CD1c-positive myeloid dendritic cell (primary cell): Measurements from ENCODE around the gene COG5.
A peak's percentile ranks its signal among the peaks of the same experiment; 100 is the strongest.

Experiments
- DNase-seq: peaks from one replicate; pipeline ENCODE4 v3.0.0-alpha.2; 2016; ENCODE audit errors: extremely low spot score

The COG5 gene

GRCh38 chr7:107463139-107464078 lies 100.3 kb downstream of the COG5 start:
- peak; percentile 39 for DNase-seq

GRCh38 chr7:107461938-107462533 lies 101.7 kb downstream of the COG5 start:
- DNase-seq = no peak

DNA sequence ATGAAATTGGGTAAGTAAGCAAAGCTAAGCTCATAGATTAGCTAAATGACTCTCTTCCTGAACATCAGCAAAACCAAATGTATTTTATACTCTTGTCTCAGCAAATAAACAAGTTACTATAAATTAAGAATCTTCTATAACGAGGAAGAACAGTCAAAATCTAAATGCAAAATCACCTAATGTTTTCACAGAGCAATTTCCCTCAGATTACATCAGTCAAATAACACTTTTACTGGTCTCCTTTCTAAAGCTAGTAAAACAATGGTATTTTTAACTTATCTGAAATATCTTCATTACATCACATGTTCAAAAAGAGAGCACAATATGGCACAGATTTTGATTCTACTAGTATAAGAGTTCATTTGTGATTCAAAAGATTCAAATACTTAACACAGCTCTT lies 110.3 kb downstream of the COG5 start:
- DNase-seq = no peak

DNA sequence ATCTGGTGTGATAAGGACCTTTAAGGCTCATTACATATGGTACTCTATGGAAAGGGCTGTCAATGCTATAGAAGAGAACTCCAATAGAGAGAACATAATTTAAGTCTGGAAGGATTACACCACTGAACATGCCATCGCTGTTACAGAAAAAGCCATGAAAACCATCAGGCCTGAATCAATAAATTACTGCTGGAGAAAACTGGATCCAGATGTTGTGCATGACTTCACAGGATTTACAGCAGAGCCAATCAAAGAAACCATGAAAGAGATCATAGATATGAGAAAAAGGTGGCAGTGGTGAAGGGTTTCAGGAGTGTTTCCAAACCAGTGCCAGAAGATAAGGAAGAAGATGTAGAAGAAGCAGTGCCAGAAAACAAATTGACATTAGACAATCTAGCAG lies 112.8 kb downstream of the COG5 start:
- DNase-seq = no peak

DNA sequence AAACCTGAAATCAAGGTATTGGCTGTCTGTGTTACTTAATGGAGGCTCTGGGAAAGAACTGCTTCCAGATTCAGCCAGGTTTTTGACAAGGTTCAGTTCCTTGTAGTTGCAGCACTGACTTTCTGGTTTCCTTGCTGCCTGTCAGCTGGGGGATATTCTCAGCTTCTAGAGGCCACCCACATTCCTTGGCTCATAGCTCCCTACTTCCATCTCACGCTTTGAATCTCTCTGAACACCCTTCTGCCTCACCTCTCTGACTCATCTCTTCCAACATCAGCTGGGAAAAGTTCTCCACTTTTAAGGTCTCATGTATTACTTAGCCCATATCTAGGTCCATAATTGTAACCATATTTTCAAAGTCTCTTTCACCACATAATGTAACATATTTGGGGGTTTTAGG lies 116.7 kb downstream of the COG5 start:
- no peak for DNase-seq

GRCh38 chr7:107446531-107446930 lies 117.2 kb downstream of the COG5 start:
- no peak for DNase-seq

GRCh38 chr7:107442678-107443077 lies 121.0 kb downstream of the COG5 start:
- DNase-seq = no peak

DNA sequence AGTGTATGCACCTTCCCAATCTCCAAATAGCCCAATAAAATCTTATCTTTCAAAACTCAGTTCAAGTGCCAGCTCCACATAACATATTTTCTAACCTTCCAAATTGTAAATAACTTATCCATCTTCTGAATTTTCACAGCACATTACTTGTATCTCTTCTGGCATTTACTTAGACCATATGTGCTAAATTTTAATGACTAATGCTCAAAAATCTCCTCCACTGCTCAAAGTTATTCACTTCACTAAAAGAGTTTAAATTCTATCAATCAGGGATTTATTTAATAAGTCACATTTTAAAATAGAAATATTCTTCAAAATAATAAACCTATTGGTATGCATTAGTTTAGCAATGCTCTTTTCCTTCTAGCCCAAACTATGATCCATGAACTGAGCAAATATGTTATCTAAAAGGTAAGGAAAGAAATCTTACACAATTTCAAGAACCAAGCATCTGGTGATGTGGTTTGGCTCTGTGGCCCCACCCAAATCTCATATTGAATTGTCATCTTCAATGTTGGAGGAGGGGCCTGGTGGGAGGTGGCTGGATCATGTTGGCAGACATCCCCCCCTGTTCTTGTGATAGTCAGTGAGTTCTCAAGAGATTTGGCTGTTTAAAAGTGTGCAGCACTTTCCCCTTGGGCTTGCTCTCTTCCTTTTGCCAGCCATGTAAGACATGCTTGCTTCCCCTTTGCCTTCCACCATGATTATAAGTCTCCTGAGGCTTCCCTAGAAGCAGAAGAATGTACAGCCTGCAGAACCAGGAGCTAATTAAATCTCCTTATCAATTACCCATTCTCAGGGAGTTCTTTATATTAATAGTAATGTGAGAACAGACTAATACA lies 121.9 kb downstream of the COG5 start:
- DNase-seq = no peak

- no peak for DNase-seq
Observed at GRCh38 chr7:107439025-107439424, 124.7 kb downstream of the COG5 start.

- DNase-seq = no peak
Observed at GRCh38 chr7:107435749-107436148, 128.0 kb downstream of the COG5 start.

- no peak for DNase-seq
Observed at GRCh38 chr7:107432261-107432660, 131.5 kb downstream of the COG5 start.

- DNase-seq = no peak
Observed at GRCh38 chr7:107430057-107430456, 133.7 kb downstream of the COG5 start.

DNA sequence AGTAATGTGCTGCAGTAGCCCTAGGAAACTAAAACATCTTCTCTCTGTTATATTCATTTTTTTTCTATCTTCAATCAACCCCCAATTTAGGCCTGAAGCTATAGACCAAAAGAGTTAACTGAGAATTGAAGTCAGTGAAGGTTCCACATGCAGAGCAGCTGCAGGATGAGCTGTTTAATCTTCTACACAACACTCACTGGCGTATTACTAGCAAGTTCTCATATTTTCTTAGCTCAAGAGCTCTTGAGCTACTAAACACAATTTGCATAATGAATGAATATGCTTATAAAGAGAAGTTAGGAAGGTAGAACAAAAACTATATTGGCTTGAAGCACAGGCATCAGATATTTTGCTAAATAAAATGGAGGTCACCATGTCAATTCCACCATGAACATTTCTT lies 135.1 kb downstream of the COG5 start:
- DNase-seq = no peak

DNA sequence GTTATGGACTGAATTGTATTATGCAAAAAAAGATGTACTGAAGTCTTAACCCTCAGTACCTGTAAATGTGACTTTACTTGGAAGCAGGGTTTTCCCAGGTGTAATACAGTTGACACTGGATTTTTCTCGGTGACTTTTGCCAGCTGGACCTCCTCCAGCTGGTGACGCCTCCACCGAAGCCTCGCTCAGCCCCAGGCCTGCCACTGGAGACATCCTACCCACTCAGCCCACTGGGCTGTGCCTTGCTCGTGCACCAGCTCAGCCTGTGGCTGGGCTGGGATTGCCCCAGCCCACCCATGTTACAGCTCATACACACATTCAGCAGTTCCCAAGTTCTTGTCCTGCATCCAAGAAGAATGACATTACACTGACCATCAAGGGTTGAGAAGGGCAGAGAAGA lies 136.3 kb downstream of the COG5 start:
- no peak for DNase-seq

DNA sequence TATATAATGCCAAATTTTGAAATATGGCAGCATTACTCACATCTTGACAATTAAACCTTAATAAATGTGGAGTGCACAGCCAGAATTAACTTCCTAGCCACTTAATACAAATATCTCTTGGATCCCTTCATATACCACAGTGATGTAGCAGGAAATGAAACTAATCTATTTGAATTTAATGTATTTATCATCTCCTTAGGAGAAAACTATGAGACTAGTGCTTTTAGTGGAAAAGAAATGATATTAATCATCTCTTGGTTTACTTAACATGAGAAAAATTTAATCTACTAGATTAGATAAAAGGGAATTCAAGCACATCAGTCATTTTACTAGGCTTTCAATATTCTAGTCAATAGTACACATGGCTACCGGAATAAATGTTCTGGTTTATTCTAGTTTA lies 149.5 kb downstream of the COG5 start:
- DNase-seq = no peak

GRCh38 chr7:107408349-107408748 lies 155.4 kb downstream of the COG5 start:
- DNase-seq = no peak

DNA sequence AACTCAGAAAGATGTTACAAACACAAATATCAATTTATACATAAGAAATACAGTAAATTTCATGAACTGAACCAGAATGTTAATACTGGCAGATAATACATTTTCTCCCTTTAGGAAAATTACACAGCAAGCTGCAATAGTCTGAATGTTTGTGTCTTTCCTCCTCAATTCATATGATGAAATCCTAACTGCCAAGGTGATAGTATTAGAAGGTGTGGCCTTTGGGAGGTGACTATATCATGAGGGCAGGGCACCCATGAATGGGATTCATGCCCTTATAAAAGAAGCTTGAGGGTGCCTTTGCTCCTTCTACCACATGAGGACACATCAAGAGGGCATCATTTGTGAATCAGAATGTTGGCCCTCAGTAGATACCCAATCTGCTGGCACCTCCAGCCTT lies 158.2 kb downstream of the COG5 start:
- no peak for DNase-seq

DNA sequence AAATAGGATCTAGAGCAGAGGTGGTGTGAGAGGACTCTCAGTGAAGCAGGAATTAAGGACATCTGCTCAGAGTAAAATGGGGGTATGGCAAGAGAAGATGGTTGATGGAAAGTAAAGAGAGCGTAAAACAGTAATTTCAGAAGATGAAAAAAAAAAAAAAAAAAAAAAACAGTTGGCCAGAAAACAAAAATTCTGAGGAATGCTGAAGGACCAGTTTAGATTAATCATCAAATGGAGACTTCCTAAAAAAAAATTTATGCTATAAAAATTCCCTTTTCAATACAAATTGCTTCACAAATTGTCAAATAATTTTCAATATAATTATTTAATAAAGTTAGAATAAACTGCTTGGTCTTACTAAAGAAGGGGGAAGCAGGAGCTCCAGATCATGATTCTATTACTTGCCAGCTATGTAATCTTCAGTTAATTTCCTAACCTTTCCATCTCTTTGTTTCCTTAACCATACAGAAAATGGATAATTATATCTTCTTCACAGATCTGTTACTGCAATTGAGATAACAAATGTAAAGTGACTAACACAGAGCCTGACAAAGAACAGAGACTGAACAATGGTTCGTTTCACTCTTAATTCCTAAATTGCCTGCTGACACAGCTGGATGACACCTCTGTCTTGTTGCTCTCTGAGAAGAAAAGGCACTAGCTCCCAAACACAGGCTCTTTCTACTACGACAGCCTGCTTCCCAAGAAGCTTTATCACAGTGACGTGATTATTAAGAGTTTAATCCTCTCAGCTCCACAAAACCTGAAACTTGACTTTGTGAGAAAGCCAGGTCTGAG lies 158.8 kb downstream of the COG5 start:
- DNase-seq = no peak

GRCh38 chr7:107398161-107398560 lies 165.6 kb downstream of the COG5 start:
- DNase-seq = no peak

- no peak for DNase-seq
Observed at GRCh38 chr7:107396990-107397389, 166.7 kb downstream of the COG5 start.

- DNase-seq = no peak
Observed at GRCh38 chr7:107396081-107396480, 167.6 kb downstream of the COG5 start.

DNA sequence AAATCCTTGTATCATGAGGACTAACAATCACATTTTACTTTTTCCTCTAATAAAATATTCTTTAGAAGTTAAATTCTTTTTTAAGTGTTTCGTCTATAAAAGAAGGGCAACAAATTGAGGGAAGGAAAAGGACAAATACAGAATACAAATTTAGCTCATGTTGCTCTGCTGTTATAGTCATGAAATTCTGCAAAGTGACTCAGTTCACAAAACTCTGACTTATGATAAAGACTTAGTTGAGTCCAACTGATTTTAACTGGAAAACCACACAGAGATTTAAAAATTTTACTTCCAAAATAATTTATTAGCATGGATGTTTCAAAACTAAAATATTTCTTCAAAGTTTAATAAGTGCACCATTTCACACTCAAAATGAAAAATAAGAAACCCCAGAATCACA lies 168.9 kb downstream of the COG5 start:
- no peak for DNase-seq
